ENCODE measurements around the gene ANO7.

ANO7 gene

GRCh38 chr2:241257419-241258032 is 69.0 kb downstream of the ANO7 start:
- no peak for DNase-seq

- DNase-seq, result no peak
Observed at GRCh38 chr2:241258505-241259280, 70.2 kb downstream of the ANO7 start.

- DNase-seq, result no peak
Observed at GRCh38 chr2:241260911-241261310, 72.4 kb downstream of the ANO7 start.

- no peak for DNase-seq
Observed at GRCh38 chr2:241261628-241262027, 73.2 kb downstream of the ANO7 start.

- no peak for DNase-seq
Observed at GRCh38 chr2:241263061-241263460, 74.6 kb downstream of the ANO7 start.

- no peak for DNase-seq
Observed at GRCh38 chr2:241265506-241265905, 77.0 kb downstream of the ANO7 start.

GRCh38 chr2:241267249-241268067 is 79.0 kb downstream of the ANO7 start:
- no peak for DNase-seq

GRCh38 chr2:241268306-241268705 is 79.8 kb downstream of the ANO7 start:
- DNase-seq, result no peak

- no peak for DNase-seq
Observed at GRCh38 chr2:241268716-241269445, 80.4 kb downstream of the ANO7 start.

- no peak for DNase-seq
Observed at GRCh38 chr2:241269707-241270520, 81.4 kb downstream of the ANO7 start.

GRCh38 chr2:241270531-241270930 is 82.1 kb downstream of the ANO7 start:
- DNase-seq, result no peak

GRCh38 chr2:241271706-241272302 is 83.3 kb downstream of the ANO7 start:
- DNase-seq, result peak; percentile 51 to 57

- DNase-seq, result peak; percentile 56 to 60
Observed at GRCh38 chr2:241272303-241273209, 84.1 kb downstream of the ANO7 start.

- DNase-seq, result no peak
Observed at GRCh38 chr2:241273210-241274020, 84.9 kb downstream of the ANO7 start.

- DNase-seq, result no peak
Observed at GRCh38 chr2:241274127-241274526, 85.7 kb downstream of the ANO7 start.
